NCI-H1105 (cell line): ENCODE measurements around the gene MRPL4.
"Not testable (repeated sequence)": the region's sequence is repeated elsewhere in the genome, so short reads cannot be mapped to it uniquely, and the experiment has no call there.

ENCODE experiments used
- DNase-seq: peaks from one replicate; lab custom pipeline; 2025; lab: John Stamatoyannopoulos, UW

The MRPL4 gene

DNA sequence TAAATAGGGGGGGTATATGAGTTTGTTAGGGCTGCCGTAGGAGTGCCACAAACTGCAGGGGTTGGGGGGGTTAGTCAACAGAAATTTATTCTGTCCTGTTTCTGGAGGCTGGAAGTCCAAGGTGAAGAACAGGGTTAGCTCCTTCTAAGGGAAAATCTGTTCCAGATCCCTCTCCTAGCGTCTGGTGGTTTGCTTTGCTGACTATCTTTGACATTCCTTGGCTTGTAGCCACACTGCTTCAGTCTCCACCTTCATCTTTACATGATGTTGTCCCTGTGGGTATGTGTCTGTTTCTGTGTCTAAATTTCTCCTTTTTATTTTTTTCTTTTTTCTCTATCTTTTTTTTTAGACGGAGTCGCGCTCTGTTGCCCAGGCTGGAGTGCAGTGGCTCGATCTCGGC lies 10.8 kb downstream of the MRPL4 start:
- DNase-seq: no peak

DNA sequence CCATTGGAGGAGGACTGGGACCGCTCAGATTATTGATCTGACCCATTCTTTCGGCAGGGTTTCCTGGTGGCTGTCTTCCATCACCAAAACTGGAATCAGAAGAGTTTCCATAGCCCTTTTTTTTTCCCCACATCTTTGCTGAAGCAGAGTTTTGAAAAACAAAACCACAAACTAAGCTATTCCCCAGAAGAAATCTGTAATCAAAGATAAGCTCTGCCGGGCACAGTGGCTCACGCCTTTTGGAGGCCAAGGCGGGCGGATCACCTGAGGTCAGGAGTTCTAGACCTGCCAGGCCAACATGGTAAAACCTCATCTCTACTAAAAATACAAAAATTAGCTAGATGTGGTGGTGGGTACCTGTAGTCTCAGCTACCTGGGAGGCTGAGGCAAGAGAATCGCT lies 14.7 kb downstream of the MRPL4 start:
- DNase-seq: no peak

DNA sequence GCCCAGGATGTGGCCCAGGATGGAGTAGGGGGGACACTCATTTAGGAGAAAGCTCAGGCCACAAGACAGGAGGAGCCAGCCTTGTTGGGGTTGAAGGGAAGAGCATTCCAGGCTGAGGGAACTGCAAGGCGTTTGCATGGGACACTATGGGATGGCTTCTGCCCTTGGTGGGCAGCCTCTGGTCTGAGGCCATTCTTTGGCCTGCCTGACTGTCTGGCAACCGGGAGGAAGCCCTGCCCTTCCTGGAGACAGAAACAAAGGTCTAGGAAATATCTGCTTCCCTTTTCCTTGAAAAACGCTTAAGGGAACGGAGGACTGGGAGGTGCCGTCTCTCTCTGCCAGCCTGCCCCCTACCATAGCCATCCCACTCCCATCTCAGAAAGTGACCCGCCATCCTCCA lies 16.1 kb downstream of the MRPL4 start:
- DNase-seq: no peak

DNA sequence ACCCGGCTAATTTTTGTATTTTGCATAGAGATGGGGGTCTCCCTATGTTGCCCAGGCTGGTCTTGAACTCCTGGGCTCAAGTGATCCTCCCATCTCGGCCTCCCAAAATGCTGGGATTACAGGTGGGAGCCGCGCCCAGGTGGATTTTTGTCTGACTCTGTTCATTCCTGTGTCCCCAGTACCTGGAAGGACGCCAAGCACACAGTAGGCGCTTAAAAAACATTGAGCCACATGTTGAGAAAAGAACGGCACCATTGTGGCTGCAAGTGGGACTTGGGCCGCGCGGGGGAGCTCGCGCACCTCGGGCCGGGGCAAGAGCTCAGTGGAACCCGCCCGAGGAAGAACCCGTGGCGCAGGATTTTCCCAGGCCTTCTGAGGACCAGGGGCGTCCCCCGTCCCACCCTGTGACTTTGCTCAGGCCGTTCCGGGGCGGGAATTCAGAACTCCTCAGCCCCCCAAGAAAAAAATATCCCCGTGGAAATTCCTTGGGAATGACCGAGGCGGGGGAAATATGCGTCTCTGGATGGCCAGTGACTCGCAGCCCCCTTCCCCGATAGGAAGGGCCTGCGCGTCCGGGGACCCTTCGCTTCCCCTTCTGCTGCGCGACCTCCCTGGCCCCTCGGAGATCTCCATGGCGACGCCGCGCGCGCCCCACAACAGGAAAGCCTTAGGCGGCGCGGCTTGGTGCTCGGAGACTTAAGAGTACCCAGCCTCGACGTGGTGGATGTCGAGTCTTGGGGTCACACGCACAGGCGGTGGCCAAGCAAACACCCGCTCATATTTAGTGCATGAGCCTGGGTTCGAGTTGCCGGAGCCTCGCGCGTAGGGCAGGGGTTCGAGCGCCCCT lies 17.5 kb downstream of the MRPL4 start:
- DNase-seq: peak; percentile 48

DNA sequence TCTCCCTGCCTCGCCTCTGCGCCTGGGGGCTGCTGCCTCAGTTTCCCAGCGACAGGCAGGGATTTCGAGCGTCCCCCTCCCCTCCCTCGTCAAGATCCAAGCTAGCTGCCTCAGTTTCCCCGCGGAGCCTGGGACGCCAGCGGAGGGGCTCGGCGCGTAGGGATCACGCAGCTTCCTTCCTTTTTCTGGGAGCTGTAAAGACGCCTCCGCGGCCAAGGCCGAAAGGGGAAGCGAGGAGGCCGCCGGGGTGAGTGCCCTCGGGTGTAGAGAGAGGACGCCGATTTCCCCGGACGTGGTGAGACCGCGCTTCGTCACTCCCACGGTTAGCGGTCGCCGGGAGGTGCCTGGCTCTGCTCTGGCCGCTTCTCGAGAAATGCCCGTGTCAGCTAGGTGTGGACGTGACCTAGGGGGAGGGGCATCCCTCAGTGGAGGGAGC lies 18.2 kb downstream of the MRPL4 start:
- no peak for DNase-seq

DNA sequence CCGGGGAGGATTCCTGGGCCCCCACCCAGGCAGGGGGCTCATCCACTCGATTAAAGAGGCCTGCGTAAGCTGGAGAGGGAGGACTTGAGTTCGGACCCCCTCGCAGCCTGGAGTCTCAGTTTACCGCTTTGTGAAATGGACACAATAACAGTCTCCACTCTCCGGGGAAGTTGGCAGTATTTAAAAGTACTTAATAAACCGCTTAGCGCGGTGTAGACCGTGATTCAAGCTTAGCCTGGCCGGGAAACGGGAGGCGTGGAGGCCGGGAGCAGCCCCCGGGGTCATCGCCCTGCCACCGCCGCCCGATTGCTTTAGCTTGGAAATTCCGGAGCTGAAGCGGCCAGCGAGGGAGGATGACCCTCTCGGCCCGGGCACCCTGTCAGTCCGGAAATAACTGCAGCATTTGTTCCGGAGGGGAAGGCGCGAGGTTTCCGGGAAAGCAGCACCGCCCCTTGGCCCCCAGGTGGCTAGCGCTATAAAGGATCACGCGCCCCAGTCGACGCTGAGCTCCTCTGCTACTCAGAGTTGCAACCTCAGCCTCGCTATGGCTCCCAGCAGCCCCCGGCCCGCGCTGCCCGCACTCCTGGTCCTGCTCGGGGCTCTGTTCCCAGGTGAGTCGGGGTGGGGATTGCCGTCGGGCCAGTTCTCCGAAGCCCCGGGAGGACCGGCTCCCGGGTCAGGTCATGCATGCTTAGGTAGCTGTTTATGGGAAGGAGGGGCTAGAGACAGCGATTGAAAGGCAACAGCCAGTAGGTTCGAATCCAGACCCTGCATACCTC lies 18.8 kb downstream of the MRPL4 start, which contains the start of gene ICAM1:
ICAM1 (plus strand) TSS at position 505 of the 779 bp plus-strand sequence; CDS start at position 545, 40 bp downstream.
- DNase-seq: peak; percentile 11

DNA sequence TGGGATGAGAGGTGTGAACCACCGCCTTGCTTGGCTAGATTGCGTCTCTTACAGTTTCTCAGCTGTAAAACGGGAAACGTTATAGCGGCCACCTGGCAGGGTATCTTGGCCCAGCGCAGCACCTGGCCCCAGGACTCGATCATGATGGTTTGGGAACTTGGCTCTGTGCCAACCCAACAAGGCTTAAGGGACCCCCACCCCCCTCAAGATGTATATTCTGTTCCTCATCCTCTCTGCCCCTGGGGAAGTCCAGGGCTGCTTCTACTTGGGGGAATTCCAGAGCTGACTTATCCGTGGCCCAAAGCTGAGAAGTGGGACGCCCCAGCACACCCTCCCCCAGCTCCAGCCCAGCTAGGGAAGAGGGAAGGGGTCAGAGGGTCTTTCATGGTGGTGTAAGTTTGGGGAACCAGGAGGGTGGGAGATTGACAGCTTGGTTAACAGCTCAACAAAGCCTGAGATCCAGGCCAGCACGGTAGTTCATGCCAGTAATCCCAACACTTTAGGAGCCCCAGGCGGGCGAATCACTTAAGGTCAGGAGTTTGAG lies 19.6 kb downstream of the MRPL4 start:
- DNase-seq: no peak

DNA sequence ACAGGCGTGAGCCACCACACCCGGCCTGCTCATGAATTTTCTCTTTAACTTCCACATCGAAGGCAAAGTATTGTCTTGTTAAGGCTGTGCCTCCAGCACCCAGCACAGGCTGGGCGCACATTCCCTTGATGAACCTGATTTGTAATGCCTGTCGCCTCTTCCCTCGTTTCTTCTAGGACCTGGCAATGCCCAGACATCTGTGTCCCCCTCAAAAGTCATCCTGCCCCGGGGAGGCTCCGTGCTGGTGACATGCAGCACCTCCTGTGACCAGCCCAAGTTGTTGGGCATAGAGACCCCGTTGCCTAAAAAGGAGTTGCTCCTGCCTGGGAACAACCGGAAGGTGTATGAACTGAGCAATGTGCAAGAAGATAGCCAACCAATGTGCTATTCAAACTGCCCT lies 22.6 kb downstream of the MRPL4 start:
- no peak for DNase-seq

DNA sequence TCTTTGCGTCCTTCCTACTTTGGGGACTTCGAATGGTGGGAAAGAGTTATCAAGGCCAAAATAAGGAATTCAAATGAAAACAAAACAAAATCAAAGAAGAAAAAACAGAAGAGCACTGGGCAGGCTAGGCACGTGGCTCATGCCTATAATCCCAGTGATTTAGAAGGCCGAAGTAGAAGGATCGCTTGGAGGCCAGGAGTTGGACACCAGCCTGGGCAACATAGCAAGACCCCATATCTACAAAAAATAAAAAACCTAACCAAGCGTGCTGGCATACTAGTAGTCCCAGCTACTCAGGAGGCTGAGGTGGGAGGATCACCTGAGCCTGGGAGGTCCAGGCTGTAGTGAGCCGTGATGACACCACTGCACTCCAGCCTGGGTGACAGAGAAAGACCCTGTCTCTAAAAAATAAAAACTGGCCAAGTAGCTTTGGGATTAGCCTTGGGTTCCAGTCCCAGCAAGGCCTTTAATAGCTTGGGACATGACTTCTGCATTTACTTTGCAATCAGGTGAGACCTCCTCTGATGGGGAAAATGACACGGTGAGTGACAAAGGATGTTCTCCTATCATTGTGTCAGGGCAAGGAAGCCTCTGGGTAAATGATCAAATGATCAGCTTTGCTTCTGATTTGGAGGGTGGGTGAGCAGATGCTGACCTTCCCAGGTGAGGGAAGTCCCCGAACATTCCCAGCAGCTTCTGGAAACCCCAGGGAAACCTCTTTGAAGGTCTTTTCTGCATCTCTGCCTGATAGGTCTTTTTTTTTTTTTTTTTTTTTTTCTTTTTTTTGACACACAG lies 26.0 kb downstream of the MRPL4 start:
- DNase-seq: no peak

DNA sequence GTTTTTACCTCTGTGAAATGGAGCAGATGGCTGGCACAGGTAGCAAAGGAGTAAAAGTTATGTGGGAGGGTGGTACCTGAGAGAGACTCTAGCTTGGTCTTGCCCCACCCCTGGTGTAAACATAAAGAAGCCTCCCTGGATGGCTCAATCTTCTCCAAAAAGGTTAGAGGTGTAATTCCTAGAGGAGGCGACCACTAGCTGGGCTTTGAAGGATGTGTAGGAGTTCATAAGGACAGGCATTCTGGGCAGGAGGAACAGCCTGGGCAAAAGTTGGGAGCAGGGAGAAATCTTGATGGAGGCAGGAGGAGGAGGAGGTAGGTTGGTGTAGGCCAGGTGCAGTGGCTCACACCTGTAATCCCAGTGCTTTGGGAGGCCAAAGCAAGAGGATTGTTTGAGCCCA lies 26.9 kb downstream of the MRPL4 start:
- no peak for DNase-seq

DNA sequence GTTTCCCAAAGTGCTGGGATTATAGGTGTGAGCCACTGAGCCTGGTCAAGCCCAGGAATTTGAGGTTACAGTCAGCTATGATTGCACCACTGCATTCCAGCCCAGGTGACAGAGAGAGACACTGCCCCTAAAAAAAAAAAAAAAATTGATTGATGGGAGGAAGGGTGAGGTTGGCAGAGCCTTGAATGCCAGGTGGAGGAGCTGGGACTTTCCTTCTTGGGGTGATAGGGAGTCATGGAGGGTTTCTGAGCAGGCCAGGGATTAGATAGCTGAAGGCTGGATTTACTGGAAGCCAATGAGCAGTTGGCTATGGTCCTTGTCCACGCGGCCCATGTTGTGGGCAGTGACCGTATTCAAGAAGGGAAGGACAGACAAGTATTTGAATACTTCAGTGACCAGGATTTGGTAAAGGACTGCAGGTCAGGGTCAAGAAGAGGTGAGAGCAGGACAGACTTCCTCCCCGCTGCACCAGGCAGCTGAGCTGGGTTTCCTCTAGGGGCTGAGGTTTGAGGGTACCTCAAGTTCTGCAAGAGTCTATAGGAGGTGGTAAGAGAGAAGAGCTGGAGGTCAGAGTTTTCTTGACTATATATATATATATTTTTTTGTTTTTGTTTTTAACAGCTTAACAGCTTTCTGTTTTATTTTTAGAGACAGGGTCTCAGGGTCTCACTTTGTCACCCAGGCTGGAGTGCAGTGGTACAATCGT lies 27.9 kb downstream of the MRPL4 start:
- DNase-seq: no peak

DNA sequence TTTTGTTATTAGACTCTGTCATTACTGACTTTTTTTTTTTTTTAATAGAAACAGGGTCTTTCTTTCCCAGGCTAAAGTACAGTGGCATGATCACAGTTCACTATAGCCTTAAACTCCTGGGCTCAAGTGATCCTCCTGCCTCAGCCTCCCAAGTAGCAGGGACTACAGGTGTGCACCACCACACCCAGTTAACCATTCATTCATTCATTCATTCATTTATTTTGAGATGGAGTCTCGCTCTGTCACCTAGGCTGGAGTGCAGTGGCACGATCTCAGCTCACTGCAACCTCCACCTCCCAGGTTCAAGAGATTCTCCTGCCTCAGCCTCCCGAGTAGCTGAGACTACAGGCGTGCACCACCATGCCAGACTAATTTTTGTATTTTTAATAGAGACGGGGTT lies 30.0 kb downstream of the MRPL4 start:
- DNase-seq: not testable (repeated sequence)

DNA sequence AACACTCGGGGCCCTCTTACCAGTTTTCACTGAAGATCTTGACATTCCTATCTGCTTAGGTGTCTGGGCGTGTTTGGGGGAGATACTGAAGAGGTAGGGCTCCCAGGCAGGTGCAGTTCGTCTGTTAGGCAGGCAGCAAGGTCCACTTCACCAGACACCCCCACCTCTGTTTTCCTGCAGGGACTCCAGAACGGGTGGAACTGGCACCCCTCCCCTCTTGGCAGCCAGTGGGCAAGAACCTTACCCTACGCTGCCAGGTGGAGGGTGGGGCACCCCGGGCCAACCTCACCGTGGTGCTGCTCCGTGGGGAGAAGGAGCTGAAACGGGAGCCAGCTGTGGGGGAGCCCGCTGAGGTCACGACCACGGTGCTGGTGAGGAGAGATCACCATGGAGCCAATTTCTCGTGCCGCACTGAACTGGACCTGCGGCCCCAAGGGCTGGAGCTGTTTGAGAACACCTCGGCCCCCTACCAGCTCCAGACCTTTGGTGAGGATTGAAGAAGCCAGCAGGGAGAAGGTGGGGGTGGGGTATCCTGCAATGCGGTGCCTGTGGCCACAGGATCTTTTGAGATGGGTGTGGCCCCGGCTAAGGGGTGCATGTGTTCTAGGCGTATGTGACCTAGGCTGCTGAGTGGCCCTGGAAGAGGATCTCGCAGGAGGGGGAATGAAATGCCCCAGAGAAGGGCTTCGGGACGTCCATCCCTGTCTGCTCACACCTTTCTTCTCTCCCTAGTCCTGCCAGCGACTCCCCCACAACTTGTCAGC lies 31.5 kb downstream of the MRPL4 start:
- no peak for DNase-seq

DNA sequence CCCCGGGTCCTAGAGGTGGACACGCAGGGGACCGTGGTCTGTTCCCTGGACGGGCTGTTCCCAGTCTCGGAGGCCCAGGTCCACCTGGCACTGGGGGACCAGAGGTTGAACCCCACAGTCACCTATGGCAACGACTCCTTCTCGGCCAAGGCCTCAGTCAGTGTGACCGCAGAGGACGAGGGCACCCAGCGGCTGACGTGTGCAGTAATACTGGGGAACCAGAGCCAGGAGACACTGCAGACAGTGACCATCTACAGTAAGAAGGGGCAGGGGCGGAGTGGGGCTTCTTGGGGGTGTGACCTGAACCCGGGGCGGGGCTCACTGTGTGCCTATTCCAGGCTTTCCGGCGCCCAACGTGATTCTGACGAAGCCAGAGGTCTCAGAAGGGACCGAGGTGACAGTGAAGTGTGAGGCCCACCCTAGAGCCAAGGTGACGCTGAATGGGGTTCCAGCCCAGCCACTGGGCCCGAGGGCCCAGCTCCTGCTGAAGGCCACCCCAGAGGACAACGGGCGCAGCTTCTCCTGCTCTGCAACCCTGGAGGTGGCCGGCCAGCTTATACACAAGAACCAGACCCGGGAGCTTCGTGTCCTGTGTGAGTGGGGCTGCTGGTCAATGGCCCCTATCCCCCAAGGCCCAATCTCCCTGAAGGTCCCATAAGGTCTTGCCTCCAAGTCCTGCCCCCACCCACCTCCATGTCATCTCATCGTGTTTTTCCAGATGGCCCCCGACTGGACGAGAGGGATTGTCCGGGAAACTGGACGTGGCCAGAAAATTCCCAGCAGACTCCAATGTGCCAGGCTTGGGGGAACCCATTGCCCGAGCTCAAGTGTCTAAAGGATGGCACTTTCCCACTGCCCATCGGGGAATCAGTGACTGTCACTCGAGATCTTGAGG lies 32.3 kb downstream of the MRPL4 start:
- DNase-seq: no peak

DNA sequence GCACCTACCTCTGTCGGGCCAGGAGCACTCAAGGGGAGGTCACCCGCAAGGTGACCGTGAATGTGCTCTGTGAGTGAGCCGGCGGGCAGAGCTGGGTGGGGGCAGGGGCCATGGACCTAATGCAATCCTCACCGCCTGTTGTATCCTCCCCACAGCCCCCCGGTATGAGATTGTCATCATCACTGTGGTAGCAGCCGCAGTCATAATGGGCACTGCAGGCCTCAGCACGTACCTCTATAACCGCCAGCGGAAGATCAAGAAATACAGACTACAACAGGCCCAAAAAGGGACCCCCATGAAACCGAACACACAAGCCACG lies 32.9 kb downstream of the MRPL4 start:
- no peak for DNase-seq

DNA sequence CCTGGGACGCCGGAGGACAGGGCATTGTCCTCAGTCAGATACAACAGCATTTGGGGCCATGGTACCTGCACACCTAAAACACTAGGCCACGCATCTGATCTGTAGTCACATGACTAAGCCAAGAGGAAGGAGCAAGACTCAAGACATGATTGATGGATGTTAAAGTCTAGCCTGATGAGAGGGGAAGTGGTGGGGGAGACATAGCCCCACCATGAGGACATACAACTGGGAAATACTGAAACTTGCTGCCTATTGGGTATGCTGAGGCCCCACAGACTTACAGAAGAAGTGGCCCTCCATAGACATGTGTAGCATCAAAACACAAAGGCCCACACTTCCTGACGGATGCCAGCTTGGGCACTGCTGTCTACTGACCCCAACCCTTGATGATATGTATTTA lies 33.4 kb downstream of the MRPL4 start:
- DNase-seq: no peak

DNA sequence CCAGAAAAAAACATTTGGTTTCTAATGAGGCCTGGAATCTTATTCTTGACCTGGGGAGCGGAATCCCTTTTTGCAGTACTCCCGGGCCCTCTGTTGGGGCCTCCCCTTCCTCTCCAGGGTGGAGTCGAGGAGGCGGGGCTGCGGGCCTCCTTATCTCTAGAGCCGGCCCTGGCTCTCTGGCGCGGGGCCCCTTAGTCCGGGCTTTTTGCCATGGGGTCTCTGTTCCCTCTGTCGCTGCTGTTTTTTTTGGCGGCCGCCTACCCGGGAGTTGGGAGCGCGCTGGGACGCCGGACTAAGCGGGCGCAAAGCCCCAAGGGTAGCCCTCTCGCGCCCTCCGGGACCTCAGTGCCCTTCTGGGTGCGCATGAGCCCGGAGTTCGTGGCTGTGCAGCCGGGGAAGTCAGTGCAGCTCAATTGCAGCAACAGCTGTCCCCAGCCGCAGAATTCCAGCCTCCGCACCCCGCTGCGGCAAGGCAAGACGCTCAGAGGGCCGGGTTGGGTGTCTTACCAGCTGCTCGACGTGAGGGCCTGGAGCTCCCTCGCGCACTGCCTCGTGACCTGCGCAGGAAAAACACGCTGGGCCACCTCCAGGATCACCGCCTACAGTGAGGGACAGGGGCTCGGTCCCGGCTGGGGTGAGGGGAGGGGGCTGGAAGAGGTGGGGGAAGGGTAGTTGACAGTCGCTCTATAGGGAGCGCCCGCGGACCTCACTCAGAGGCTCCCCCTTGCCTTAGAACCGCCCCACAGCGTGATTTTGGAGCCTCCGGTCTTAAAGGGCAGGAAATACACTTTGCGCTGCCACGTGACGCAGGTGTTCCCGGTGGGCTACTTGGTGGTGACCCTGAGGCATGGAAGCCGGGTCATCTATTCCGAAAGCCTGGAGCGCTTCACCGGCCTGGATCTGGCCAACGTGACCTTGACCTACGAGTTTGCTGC lies 35.1 kb downstream of the MRPL4 start, which contains the start of gene ICAM4:
ICAM4 (plus strand) TSS at position 153 of the 935 bp plus-strand sequence; CDS start at position 211, 58 bp downstream.
- no peak for DNase-seq

DNA sequence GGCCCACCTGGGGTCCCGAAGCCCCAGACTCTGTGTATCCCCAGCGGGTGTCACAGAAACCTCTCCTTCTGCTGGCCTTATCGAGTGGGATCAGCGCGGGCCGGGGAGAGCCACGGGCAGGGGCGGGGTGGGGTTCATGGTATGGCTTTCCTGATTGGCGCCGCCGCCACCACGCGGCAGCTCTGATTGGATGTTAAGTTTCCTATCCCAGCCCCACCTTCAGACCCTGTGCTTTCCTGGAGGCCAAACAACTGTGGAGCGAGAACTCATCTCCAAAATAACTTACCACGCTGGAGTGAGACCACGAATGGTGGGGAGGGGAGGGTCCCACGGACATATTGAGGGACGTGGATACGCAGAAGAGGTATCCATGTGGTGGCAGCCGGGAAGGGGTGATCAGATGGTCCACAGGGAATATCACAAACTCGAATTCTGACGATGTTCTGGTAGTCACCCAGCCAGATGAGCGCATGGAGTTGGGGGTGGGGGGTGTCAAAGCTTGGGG lies 36.7 kb downstream of the MRPL4 start:
- peak; percentile 14 for DNase-seq
